ENCODE results near the gene FAM131B.
"Not testable (repeated sequence)": the region's sequence is repeated elsewhere in the genome, so short reads cannot be mapped to it uniquely, and the experiment has no call there.

FAM131B gene

DNA sequence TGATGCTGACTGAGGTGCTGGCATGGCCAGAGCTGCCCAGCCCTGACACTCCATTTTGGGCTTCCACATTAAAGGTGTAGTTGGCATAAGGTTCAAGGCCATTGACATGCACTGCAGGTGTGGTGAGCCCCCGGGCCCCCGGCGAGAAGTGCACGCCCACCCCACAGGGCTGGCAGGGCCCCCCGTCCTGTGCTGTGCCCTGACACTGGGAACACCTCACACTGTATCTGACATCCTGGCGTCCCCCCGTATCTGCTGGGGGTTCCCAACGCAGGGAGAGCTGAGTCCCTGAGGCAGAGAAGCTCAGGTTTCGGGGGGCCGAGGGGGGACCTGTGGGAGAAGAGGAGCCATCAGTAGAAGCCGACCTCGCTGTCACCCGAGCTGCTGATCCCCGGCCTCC is 36.1 kb upstream of the FAM131B start:
- H3K27ac Mint-ChIP-seq, result no peak overlapping the region
- ATAC-seq (replicated peaks), result no peak
- peaks cover 6 to 20% of the 10 kb centered on the region in 2 donors for H3K27me3 Mint-ChIP-seq
- H3K4me1 Mint-ChIP-seq, result peaks cover 2 to 6% of the 10 kb centered on the region in 2 donors
- no peak for DNase-seq
- H3K9me3 Mint-ChIP-seq, result no peaks in the 10 kb centered on the region
- no peak overlapping the region for H3K4me3 Mint-ChIP-seq
- peaks cover 0 to 4% of the 10 kb centered on the region in 2 donors for H3K36me3 Mint-ChIP-seq

DNA sequence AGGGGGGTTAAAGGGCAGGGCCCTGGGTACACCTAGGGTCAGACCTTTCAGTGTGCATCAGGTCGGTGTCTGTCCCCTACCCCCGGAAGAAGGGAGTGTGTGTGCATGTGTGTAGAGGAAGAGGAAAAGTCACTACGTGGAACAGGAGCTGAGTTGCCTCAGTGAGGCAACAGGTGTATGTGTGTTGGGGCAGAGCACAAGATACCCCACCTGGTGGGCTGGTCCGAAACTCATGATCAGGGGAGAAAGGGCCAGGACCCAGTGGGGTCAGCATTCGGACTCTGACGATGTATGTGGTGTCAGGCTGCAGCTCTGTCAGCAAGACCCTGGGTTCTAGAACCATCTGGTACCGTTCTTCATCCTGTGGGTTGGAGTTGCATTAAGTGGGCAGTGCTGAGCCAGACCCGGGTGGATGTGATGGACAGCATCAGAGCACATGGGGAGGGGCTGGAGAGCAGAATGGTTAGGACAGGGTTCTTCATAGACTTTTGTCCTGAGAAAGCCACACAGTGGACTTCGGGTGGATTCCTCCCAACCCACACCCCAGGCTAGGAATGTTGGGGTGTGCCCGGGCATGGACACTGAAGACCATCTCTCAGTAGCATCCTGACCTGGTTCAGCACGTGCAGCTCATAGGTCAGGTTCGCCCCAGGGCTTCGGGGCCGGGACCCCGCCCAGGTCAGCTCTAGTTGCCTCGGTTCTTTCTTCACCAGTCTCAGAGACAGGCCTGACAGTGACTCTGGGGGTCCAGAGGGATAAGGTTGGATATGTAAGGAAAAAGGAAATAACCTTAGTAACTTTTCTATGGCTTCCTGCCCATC is 35.4 kb upstream of the FAM131B start:
- H3K4me1 Mint-ChIP-seq, result peaks cover 2 to 6% of the 10 kb centered on the region in 2 donors
- H3K4me3 Mint-ChIP-seq, result no peak overlapping the region
- H3K36me3 Mint-ChIP-seq, result peaks cover 4 to 9% of the 10 kb centered on the region in 2 donors
- H3K9me3 Mint-ChIP-seq, result no peaks in the 10 kb centered on the region
- no peak for DNase-seq
- peaks cover 6 to 20% of the 10 kb centered on the region in 2 donors for H3K27me3 Mint-ChIP-seq
- H3K27ac Mint-ChIP-seq, result no peak overlapping the region
- no peak for ATAC-seq (replicated peaks)

DNA sequence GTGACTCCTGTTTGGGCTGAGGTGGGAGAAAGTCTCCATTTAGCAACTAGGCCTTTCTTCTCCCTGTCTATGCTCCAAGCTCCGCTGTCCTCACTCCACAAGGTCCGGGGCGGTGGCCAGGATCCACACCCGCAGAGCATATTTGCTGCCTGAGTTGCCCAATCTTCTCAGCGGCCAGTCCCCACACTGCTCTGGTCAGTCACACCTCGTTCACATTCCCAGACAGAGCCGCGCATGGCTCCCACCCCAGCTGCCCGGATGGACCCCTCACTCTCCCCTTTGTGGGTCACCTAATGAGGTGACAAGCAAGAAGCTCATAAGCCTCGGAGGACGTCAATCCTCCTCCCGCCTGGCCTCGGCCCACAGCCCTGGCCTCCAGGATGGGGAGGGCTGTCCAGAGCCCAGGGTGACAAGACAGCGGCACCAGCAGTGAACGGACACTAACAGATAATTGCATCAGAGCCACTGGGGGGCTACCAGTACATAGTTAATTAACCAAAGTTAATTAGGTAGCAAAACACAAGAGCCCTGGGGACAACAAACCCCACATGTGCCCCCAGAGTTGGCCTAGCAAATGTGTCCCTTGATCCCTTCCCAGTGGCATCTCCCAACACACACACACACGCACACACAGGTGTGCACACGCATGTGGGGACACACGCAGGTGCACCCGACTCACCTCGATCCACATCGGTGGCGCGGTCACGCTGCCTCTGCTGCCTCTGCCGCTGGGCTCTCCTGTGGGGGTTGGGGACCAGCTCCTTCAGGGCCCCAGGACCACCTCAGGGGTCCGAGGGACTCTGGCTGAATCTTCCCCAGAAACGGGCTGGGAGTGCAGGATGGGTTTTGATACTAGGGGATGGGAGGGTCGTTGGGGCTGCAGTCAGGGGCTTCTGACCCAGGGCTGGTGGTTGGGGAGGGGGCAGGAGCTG is 34.4 kb upstream of the FAM131B start:
- DNase-seq, result no peak
- Mint-ChIP-seq H3K4me1 (peaks cover 2 to 6% of the 10 kb centered on the region in 2 donors), H3K36me3 (peaks cover 14 to 18% of the 10 kb centered on the region in 2 donors), H3K27me3 (peaks cover 6 to 20% of the 10 kb centered on the region in 2 donors), H3K9me3 (no peaks in the 10 kb centered on the region), H3K4me3 (no peak overlapping the region), H3K27ac (no peak overlapping the region)
- no peak for ATAC-seq (replicated peaks)

DNA sequence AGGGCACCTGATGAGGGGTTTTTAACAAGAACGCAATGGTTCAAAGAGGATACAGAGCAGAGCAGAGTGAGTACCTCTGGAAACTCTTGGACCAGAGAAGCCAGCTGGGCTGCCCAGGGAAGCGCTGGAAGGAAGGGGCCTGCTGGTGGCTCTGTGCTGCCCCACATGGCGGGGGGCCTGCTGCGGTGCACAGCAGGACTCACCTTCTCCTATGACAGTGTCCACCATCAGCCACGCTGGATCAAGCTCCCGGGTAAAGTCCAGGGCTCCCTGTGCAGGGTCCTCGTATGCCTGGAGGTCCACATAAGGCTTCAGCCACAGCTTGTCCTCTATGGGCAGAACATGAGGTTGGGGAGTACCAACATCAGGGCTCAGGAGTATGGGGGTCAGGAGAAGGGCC is 33.7 kb upstream of the FAM131B start:
- Mint-ChIP-seq H3K27ac (no peak overlapping the region), H3K36me3 (peaks cover 21 to 24% of the 10 kb centered on the region in 2 donors), H3K27me3 (peaks cover 6 to 20% of the 10 kb centered on the region in 2 donors), H3K4me3 (no peak overlapping the region), H3K4me1 (peaks cover 2 to 6% of the 10 kb centered on the region in 2 donors), H3K9me3 (no peaks in the 10 kb centered on the region)
- no peak for ATAC-seq (replicated peaks)
- no peak for DNase-seq

DNA sequence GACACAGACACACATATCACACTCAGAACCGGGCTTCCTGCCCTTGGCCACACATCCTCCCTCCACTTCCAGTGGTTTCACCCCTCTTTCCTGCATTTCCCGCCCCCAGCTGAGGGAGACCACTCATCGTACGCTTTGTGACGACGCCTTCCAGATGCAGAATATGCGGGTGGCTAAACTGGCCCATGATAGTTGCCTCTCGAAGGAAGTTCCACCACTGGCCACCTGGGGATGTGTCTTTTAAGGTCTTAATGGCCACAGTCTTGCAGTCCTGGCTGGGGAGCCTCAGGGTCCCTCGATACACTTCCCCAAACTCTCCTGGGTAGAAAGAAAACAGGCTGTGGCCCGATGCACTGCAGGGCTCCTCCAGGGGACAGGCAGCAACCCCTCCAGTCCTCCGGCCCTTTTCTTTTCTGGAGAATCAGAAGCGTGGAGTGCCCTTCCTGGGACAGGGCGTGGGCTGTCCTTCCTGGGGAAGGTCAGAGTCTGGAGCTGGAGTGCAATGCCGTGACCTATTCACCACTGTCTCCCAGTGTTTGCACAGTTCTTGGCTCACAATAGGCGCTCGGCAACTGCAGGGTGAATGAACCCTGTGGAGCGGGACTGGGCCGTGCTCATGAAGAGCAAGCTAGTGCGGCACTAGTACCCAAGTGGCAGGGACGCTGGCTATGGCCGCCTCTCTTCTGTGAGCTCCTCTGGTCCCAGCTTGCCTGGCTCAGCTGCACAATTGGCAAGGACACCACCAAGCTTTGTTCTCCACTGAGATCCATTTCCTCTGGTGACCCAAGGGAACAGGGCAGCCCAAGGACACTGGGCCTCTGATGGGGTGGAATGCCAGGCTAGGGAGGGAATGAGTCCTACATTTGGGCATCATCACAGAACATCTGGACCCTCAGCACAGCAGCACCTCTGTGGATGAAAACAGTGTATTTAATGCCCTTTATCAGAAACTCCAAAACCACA is 33.0 kb upstream of the FAM131B start:
- peak; percentile 60 for ATAC-seq (replicated peaks)
- Mint-ChIP-seq H3K27ac (no peak overlapping the region), H3K27me3 (peaks cover 6 to 20% of the 10 kb centered on the region in 2 donors), H3K9me3 (no peaks in the 10 kb centered on the region), H3K4me3 (no peak overlapping the region), H3K4me1 (peaks cover 2 to 6% of the 10 kb centered on the region in 2 donors), H3K36me3 (peaks cover 25 to 29% of the 10 kb centered on the region in 2 donors)
- no peak for DNase-seq

DNA sequence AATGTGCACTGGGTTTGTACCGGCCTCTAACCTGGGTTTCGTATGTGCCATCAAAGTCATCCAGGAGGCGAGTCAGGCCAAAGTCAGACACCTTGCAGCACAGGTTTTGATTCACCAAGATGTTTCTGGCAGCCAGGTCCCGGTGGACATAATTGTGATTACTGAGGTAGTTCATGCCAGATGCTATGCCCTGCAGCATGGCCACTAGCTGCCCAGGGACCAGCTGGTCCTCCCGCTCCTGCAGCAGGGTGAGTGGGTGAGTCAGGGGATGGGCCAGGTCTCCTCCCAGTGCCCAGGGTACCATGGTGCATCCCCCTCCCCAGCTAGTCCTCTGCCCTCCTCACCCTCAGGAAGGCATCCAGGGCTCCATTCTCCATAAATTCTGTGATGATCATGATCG is 32.3 kb upstream of the FAM131B start:
- ATAC-seq (replicated peaks), result peak in 1 of 2 donors; percentile 20
- Mint-ChIP-seq H3K36me3 (peaks cover 30 to 36% of the 10 kb centered on the region in 2 donors), H3K27ac (no peak overlapping the region), H3K4me3 (no peak overlapping the region), H3K4me1 (peaks cover 2 to 6% of the 10 kb centered on the region in 2 donors), H3K9me3 (no peaks in the 10 kb centered on the region), H3K27me3 (peaks cover 6 to 20% of the 10 kb centered on the region in 2 donors)
- no peak for DNase-seq

DNA sequence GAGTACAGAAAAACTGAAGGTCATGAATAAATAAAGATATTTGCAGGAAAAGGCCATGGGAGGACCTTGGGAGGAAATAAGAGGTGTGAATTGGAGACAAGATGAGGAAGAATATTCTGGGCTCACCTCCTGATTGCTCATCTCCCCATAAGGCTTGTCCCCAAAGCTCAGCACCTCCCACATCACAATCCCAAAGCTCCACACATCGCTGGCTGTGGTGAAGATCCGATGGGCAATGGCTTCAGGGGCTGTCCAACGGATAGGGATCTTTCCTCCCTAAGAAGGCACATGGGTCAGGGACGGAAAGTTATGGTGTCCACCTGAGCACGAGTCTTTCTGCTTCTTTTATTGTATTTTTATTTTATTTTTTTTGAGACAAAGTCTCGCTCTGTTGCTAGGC is 31.6 kb upstream of the FAM131B start:
- DNase-seq (no peak), ATAC-seq (replicated peaks) (no peak)
- Mint-ChIP-seq H3K36me3 (peaks cover 31 to 43% of the 10 kb centered on the region in 2 donors), H3K4me3 (no peak overlapping the region), H3K27me3 (peaks cover 6 to 13% of the 10 kb centered on the region in 2 donors), H3K9me3 (no peaks in the 10 kb centered on the region), H3K4me1 (peaks cover 2 to 6% of the 10 kb centered on the region in 2 donors), H3K27ac (no peak overlapping the region)

DNA sequence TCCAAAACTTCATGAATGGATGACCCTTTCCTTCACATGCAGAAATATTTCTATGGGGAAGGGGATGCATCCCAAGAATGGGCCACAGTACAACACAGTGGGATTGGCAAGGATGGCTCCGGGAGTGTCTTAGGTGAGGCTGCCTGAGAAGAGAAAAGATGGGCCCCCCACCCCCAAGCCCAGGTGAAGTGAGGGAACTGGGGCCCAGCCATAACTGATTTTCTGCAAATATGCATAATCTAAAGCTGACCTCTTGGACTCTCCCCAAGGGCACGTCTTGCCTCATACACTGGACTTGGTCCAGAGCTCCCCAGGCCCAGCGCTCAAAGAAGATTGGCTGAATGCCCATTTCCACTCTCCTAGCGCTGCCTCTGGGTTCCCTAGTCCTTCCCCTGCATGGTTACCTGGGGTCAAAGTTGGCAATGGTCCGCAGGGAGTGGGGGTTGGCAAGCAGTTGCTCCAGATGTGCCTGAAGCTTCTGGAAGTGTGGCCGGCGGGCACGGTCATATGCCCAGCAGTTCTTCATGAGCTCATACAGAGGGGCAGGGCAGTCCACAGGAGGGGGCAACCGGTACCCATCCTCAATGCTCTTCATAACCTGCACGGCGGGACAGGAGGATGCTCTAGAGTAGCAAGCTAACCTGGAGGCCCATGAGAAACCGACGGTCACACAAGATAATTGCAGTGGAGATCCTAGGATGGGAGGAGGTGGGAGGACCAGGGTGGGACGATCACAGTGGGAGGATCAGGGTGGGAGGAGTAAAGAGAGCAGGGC is 30.9 kb upstream of the FAM131B start:
- DNase-seq (no peak), ATAC-seq (replicated peaks) (no peak)
- peaks cover 2 to 6% of the 10 kb centered on the region in 2 donors for H3K4me1 Mint-ChIP-seq
- H3K4me3 Mint-ChIP-seq, result no peak overlapping the region
- H3K9me3 Mint-ChIP-seq, result no peaks in the 10 kb centered on the region
- H3K27ac Mint-ChIP-seq, result no peak overlapping the region
- peaks cover 31 to 43% of the 10 kb centered on the region in 2 donors for H3K36me3 Mint-ChIP-seq
- peaks cover 6 to 13% of the 10 kb centered on the region in 2 donors for H3K27me3 Mint-ChIP-seq

DNA sequence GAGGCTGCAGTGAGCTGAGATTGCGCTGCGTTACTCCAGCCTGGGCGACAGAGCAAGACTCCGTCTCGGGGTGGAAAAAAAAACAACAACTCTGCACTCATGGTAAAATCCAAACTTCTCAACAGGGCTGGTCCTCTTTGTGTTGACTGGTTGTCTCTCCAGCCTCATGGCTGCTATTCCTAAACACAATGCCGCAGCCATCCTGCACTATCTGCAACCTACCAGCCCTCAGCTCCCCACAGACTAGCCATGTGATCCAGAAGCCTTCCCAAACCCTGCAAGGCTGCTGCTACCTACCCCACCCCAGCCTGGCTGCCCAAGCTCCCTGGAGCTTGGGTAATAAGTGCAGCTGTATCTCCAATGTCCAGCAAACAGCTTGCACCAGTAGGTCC is 30.4 kb upstream of the FAM131B start:
- H3K9me3 Mint-ChIP-seq, result no peaks in the 10 kb centered on the region
- H3K27ac Mint-ChIP-seq, result no peak overlapping the region
- peaks cover 5 to 12% of the 10 kb centered on the region in 2 donors for H3K27me3 Mint-ChIP-seq
- ATAC-seq (replicated peaks), result no peak
- no peak for DNase-seq
- H3K4me1 Mint-ChIP-seq, result peaks cover 2 to 6% of the 10 kb centered on the region in 2 donors
- no peak overlapping the region for H3K4me3 Mint-ChIP-seq
- H3K36me3 Mint-ChIP-seq, result peaks cover 31 to 43% of the 10 kb centered on the region in 2 donors

DNA sequence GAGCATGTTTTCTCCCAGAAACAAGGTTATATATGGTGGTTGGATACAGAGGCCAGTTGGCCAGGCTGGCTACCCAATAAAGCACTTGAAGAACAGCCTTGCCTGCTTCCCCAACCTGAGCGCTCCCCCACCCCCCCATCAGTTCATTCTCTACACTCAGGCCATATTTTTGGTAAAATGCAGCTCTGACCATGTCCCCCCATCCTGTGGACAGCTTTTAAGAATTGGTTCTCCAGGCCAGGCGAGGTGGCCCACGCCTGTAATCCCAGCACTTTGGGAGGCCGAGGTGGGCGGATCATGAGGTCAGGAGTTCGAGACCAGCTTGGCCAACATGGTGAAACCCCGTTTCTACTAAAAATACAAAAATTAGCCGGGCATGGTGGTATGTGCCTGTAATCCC is 29.9 kb upstream of the FAM131B start:
- DNase-seq; H3K4me3 Mint-ChIP-seq; H3K27ac Mint-ChIP-seq; H3K9me3 Mint-ChIP-seq; ATAC-seq (replicated peaks); H3K4me1 Mint-ChIP-seq; H3K27me3 Mint-ChIP-seq: not testable (repeated sequence)
- peaks cover 31 to 43% of the 10 kb centered on the region in 2 donors for H3K36me3 Mint-ChIP-seq

DNA sequence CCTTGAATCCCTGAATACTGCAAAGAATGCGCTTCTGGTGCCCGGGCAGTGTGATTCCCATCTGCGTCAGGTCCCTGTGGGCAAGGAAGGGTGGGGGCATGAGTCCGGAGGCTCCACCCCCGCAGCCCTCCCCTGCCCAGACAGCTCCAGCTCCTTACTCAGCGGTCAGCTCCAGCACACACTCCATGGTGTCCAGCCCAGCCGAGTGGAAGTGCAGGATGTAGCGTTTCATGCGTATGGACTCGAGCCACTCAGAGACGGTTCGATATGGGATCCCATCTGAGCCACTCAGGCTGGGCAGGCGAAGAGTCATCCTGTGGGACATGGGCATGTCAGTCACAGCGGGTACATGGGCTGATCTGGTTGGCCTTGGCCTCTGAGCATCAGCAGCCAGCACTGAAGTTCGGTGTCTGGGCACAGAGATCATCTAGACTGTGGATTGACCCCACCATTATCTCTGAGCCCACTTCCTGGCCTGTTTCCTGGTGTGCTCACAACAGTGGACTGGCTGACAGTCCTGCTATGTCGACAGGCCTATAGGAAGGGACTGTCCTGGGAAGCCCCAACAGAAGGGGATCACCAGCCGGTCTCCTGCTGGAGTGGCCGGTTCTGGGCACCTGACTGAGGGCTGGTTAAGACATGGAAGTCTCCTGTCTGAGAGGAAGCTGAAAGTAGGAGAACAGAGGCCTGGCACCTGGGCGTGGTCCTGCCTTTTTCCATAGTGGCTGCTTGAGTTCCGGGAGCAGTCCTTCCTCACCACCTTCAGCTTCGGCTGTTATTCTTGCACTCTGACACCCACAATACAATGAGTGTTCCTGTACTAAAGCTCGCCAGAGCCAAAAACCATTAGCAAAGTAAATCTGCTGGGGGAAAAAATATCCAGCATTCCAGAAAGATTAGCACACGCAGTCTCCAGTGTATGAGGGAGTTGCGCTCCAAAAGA is 29.2 kb upstream of the FAM131B start:
- Mint-ChIP-seq H3K36me3 (peaks cover 31 to 43% of the 10 kb centered on the region in 2 donors), H3K4me3 (no peak overlapping the region), H3K27me3 (peaks cover 0 to 6% of the 10 kb centered on the region in 2 donors), H3K4me1 (peaks cover 3 to 6% of the 10 kb centered on the region in 2 donors), H3K9me3 (no peaks in the 10 kb centered on the region), H3K27ac (no peak overlapping the region)
- no peak for DNase-seq
- ATAC-seq (replicated peaks), result no peak

DNA sequence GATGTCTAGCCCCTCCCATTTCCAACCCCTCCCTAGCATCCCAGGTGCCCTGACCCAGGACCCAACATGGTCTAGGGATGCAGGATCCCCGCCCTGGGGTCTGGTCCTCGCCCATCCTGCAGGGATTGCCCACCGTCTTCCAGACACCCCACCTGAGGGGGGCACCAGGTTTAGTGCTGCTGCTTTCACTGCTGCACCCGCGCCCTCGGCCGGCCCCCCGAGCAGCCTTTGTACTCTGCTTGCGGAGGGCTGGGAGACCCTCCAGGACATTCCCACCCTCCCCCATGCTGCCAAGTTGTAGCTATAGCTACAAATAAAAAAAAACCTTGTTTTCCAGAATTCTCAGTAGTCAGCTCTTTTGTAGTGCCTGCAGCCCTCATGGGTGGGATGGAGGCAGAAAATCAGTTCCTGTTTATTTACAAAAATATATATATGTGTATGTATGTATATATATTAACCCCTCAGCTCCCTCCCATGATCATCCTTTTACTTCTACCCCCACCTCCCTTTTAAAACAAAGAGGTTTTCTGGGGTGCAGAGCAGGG is 28.3 kb upstream of the FAM131B start:
- H3K36me3 Mint-ChIP-seq, result peaks cover 31 to 43% of the 10 kb centered on the region in 2 donors
- ATAC-seq (replicated peaks) (no peak), DNase-seq (no peak)
- H3K4me1 Mint-ChIP-seq, result peaks cover 3 to 6% of the 10 kb centered on the region in 2 donors
- no peaks in the 10 kb centered on the region for H3K9me3 Mint-ChIP-seq
- H3K27ac Mint-ChIP-seq, result no peak overlapping the region
- peaks cover 0 to 6% of the 10 kb centered on the region in 2 donors for H3K27me3 Mint-ChIP-seq
- H3K4me3 Mint-ChIP-seq, result no peak overlapping the region
